HG02623 (cell line): Measurements from ENCODE around the gene TRAPPC14.
"Not testable (repeated sequence)": the region's sequence is repeated elsewhere in the genome, so short reads cannot be mapped to it uniquely, and the experiment has no call there.

Experiments used
- ATAC-seq: cut with Tn5 transposase; IDR thresholded peaks from one replicate; pipeline ENCODE4 v1.9.1; 2021; ENCODE audit warnings: moderate library complexity; ENCODE audit not compliant: unreplicated experiment

The TRAPPC14 gene

DNA sequence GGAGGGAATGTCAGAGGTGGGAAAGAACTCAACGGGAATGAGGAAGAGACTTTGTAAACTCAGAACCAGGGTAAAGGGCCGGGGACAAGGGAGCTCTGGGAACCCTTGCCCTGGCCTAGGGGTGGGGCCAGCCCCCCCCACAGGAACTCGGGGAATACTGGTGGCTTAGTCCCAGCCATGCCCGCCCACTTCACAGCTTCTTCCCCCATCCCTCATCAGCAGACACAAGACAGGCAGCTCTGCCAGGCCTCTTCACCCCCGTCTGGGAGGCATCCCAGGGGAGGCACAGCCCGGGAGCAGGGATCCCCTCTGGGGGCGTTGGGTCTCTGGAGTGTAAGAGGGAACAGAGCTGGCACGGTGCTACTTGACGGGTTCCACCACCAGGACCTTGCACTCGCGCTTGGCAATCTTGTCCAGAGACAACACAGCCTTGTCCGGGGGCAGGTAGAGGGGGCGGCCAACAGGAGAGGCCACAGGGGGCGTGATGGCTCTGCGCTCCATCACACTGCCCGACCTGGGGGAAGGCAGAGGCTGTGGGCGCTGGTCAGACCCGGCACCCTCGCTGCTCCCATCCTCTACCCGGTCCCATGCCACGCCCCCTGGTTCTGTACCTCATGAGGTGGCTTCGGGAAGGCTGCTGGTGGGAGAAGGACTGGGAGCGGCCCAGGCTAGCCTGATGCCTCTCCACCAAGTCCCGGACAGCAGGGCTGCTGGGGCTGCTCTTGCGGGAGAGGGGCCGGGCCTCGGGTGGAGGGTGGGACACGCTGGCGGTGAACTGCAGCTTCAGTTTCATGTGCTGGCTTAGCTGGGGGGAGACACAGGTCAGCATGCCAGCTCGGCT is 3.7 kb downstream of the TRAPPC14 start:
- ATAC-seq, result no peak

DNA sequence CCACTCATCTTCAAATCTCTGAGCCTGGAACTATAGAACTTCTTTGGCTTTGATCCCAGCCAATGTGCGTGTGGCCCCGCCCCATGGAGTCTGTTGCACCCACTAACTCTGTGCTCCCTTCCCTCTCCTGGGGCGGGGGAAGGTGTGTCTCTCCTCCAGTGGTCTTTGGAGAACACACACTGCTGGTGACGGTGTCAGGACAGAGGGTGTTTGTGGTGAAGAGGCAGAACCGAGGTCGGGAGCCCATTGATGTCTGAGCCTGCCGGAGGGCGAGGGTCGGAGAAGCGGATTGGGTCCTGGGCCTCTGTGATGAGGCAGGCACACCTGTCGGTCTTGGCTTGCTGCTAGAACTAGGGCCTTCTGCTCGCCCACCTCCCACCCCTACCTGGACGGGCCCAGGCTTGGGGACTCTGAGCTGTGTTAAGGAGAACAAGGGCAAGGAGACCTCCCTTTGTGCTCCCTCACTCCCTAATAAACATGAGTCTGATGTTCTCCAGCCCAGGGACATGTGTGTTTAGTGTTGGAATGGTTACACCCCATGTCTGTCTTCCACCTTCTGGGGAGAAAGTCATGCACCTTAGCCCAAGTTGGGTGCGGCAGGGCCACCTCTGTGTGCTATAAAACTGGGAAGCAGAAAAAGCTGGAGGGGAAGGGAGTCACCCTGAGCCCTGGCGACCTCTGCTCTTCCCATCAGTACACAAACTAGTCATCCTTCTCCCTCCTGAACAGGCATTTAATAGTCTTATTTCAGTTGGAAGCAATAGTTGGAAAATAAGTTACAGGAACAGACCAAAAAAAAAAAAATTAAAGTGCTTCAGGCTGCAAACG is 4.6 kb downstream of the TRAPPC14 start:
- ATAC-seq, result no peak

- no peak for ATAC-seq
Observed at GRCh38 chr7:100152937-100153666, 5.4 kb downstream of the TRAPPC14 start.

DNA sequence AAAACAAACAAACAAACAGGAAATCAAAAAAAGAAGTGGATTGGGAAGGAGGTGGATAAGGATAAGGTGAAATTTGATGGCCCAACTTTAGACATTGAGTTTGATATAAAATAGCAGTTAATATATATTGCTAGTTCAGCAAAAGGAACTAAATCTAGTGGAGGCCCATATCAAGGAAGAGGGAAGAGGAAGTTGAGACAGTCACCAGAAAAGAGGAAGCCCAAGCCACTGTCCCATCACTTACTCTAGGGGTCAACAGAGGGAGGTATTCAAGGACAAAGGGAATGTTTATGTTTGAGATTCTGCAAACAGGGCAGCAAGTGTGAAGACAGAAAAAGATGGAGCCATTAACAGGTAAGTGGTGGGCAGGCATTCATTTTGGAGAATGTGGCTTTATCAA is 6.1 kb downstream of the TRAPPC14 start:
- no peak for ATAC-seq

DNA sequence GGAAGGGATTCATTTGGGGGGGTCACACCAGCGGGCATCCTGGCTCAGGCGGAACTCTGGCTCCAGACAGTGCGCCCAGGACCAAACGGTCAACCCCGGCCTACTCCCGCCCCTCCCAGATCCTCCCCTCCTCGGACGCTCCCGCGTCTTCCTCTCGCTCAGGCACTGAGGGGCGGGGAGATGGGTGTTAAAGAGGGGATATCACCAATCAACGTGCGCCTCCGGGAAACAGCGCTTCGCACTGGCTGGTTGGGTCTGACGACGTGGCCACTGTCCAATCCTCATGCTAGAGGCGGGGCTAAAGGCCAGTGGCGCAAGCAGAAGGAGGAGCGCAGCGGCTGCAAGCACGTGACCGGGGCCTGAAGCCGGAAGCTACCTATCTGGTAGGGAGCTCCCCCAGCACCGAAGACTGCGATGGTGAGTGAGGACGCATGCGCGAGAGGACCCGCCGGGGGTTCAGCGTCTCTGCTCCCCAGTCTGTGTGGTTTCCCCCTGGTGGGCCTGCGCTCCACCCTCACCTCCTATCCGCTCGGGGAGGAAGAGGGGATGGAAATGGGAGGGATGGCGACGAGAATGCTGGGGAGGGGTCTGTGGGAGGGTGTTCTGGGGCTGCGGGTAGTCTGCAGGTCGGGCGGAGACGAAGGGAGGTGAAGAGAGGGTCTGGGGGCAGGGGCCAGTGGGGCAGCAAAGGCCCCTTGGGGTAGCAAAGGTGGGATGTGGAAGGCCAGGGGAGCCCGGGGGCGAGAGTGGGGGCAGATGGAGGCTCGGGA is 9.8 kb downstream of the TRAPPC14 start, which contains the start of gene LAMTOR4:
LAMTOR4 (plus strand) TSS at position 360 of the 770 bp plus-strand sequence; CDS start at position 415, 55 bp downstream.
- ATAC-seq, result peak; percentile 97

DNA sequence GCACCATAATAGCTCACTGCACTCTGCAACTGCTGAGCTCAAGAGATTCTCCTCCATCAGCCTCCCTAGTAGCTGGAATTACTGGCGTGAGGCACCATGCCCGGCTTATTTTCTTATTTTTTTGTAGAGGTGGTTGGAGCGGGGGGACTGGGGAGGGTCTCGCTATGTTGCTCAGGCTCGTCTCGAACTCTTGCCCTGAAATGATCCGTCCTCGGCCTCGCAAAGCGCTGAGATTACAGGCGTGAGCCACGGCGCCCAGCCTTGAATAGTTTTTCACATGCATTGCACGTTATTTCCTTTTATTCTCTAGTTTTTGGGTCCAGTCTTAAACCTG is 10.3 kb downstream of the TRAPPC14 start:
- no peak for ATAC-seq

DNA sequence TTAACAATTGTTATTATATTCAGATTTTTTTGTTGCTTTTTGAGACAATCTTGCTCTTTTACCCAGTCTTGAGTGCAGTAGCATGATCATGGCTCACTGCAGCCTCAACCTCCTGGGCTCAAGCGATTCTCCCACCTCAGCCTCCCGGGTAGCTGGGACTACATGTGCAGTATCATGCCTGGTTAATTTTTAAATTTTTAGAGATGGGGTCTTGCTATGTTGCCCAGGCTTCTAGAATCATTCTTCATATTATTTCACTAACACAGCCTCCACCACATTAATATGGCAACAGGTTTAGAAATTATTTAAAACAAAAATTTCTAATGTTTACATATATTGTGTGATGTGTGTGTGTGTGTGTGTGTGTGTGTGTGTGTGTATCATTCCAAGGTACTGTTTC is 11.2 kb downstream of the TRAPPC14 start:
- no peak for ATAC-seq

DNA sequence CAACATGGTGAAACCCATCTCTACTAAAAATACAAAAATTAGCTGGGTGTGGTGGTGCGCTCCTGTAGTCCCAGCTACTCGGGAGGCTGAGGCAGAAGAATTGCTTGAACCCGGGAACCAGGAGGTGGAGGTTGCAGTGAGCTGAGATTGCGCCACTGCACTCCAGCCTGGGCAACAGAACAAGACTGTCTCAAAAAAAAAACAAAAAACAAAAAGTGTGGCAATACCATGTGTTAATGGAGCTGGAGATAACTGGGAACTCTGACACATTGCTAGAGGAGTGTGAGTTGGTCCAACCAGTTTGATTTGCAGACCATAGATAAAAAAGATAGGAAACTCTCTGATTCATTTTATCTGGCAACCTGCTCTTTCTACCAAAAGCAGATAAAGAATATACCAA is 12.2 kb downstream of the TRAPPC14 start:
- ATAC-seq, result not testable (repeated sequence)

- ATAC-seq, result no peak
Observed at GRCh38 chr7:100142461-100142860, 16.1 kb downstream of the TRAPPC14 start.

DNA sequence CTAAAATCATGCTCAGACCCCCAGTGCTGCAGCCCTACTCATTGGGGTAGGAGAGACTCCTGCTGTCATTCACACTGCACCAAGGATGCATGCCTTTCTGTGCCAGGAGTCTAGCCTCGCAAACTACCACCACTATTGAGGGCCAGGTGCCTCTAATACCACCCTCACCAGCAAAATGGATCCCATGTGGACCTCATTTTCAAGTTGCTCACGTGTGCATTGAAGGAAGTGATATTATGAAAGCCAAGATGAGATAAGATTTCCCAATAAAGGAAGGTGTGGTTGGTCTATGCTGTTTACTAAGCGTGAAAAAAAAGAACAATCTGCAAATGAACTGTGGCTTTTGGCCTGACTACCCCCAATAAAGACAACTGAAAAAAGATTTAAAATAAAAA is 17.0 kb downstream of the TRAPPC14 start:
- ATAC-seq, result no peak

GRCh38 chr7:100137851-100138760 is 20.4 kb downstream of the TRAPPC14 start:
- ATAC-seq, result no peak

DNA sequence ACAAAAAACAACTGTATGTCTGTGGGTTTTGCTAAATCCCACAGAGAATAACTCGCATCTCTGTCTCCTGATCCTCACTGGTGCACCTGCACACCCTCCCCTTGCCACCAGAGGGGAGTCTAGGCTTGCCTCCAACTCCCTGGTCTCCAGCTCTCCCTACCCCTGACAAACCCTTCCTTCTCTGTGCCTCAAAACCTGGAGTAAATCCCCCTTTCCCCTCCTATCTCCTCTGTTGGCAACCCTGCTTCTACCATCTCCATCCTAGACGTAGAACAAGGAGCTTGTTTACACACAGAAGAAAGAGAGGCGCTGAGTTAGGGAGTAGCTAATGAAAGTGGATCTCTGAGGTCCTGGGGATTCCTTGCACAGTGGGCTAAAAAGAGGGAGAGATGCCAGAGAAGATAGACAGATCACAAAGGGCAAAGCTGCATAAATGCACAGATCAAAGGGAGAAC is 25.8 kb downstream of the TRAPPC14 start:
- peak; percentile 73 for ATAC-seq

DNA sequence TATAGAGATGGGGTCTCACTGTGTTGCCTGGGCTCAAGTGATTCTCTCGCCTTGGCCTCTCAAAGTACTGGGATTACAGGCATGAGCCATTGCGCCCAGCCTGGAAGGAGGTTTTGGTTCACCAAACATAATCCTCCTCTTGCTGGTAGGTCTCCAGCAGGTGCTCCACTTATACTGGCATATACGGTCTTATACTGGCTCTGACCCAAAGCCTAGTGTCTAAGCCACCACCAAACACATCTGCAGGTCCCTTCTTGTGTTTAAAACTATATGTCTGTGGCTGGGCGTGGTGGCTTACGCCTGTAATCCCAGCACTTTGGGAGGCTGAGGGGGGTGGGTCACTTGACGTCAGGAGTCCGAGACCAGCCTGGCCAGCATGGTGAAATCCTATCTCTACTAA is 26.4 kb downstream of the TRAPPC14 start:
- ATAC-seq, result no peak

DNA sequence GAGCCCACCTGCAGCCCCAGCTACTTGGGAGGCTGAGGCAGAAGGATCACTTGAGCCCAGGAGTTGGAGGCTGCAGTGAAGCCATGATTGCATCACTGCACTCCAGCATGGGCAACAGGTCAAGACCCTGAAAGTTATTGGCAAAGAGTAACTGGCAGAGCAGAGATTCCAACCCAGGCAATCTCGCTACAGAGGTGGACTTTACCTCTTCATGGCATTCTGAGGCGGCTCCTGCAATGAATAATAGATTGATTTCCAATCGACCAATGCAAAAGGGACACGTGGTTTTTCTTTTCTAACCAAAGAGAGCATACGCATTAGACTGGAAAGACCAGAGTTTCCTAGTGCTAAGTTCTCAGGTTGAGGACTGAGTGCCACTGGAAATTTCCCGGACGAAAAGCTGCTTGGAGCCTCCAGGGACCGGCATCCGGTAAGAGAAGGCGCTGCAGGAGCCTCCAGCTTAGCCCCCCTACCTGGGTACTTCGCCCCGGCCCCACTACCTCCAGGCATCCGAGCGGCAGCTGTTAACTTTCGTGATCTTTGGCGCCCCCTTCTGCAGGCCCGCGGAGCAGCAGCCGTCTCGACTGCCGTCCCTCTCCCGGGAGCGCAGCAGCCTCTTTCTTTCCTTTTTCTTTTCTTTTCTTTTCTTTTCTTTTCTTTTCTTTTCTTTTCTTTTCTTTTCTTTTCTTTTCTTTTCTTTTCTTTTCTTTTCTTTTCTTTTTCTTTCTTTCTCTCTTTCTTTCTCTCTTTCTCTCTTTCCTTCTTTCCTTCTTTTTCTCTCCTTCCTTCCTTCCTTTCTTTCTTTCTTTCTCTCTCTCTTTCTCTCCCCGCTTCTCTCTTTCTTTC is 27.7 kb downstream of the TRAPPC14 start:
- no peak for ATAC-seq

- not testable (repeated sequence) for ATAC-seq
Observed at GRCh38 chr7:100130220-100130607, 28.3 kb downstream of the TRAPPC14 start.

- ATAC-seq, result no peak
Observed at GRCh38 chr7:100128637-100128963, 29.9 kb downstream of the TRAPPC14 start.

- no peak for ATAC-seq
Observed at GRCh38 chr7:100127866-100128636, 30.5 kb downstream of the TRAPPC14 start.
